ENCODE data around the gene EPSTI1. TPM values are rescaled to one million over a fixed set of nuclear protein-coding genes. Genes with fewer than 3 reads are reported as not detected.
A peak's percentile ranks its signal among the peaks of the same experiment; 100 is the strongest.

Gene EPSTI1
- total RNA-seq, 1 donor from 2014 or later, result 2.6 TPM

DNA sequence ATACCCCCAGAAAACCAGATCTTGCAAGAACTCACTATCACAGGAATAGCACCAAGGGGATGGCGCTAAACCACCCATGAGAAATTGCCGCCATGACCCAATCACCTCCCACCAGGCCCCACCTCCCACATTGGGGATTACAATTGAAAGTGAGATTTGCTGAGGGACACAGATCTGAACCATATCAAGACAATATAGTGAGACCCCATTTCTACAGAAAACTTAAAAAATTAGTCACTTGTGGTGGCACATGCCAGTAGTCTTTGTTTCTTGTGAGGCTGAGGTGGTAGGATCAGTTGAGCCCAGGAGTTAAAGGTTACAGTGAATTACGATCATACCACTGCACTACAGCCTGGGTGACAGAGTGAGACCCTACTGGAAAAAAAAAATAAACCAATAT is 41.0 kb upstream of the EPSTI1 start:
- no peak for DNase-seq
- H3K4me1 ChIP-seq, result peaks cover 72% of the 10 kb centered on the region
- H3K9me3 ChIP-seq (replicated peaks), result no peaks in the 10 kb centered on the region
- TF ChIP-seq, protein P1, sequence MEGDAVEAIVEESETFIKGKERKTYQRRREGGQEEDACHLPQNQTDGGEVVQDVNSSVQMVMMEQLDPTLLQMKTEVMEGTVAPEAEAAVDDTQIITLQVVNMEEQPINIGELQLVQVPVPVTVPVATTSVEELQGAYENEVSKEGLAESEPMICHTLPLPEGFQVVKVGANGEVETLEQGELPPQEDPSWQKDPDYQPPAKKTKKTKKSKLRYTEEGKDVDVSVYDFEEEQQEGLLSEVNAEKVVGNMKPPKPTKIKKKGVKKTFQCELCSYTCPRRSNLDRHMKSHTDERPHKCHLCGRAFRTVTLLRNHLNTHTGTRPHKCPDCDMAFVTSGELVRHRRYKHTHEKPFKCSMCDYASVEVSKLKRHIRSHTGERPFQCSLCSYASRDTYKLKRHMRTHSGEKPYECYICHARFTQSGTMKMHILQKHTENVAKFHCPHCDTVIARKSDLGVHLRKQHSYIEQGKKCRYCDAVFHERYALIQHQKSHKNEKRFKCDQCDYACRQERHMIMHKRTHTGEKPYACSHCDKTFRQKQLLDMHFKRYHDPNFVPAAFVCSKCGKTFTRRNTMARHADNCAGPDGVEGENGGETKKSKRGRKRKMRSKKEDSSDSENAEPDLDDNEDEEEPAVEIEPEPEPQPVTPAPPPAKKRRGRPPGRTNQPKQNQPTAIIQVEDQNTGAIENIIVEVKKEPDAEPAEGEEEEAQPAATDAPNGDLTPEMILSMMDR (IDR thresholded peaks at IDR 0.05; ENCODE audit: borderline replicate concordance), result no peak
- H3K27me3 ChIP-seq (ENCODE audit: low read depth), result no peaks in the 10 kb centered on the region
- H3K4me3 ChIP-seq, result no peak overlapping the region
- intact Hi-C loops (cut with micrococcal nuclease), result no loop called here
- H3K36me3 ChIP-seq, result peaks cover 8% of the 10 kb centered on the region
- H3K27ac ChIP-seq (replicated peaks), result no peak overlapping the region

DNA sequence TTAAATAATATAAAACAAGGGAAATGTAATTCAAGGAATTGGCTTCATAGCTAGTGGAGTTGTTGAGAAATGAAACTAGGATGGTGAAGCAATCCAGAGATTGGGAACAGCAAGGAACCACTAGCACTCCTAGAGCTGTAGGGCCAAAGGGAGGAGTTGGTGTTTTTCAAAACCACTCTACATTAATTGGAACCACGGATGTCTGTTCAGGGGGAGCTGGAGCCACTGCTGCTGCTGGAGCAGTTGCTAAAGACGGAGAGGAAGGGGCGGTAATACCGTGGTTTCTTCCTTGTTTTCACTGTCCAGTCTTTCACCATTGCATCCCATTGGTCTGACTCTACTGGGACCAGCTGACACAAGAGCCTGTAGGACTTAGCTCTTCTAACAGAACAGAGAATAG is 39.8 kb upstream of the EPSTI1 start:
- intact Hi-C loops (cut with micrococcal nuclease), result no loop called here
- H3K27me3 ChIP-seq (ENCODE audit: low read depth), result no peaks in the 10 kb centered on the region
- H3K4me3 ChIP-seq, result no peak overlapping the region
- H3K27ac ChIP-seq (replicated peaks), result no peak overlapping the region
- peaks cover 8% of the 10 kb centered on the region for H3K36me3 ChIP-seq
- H3K9me3 ChIP-seq (replicated peaks), result no peaks in the 10 kb centered on the region
- TF ChIP-seq, protein P1 (IDR thresholded peaks at IDR 0.05; ENCODE audit: borderline replicate concordance), result no peak
- no peak for DNase-seq
- H3K4me1 ChIP-seq, result peaks cover 71% of the 10 kb centered on the region

DNA sequence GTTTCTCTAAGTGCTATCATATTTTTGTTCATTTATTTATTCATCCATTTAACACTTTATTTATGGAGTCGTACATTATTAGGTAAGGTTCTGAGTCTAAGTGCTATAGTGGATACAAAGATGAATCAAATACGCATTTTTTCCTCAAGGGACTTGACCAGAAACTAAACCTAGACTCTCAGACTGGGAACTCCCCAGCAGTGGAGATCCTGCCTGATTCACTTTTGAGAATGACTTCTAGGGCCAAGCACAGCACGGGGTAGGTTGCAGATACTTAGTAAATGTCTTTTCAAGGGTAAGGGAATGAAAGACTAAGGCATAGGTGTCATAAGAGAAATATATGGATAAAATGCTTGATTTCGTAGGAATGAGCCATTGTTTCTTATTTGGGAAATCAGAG is 38.5 kb upstream of the EPSTI1 start:
- DNase-seq, result no peak
- no peaks in the 10 kb centered on the region for H3K9me3 ChIP-seq (replicated peaks)
- TF ChIP-seq, protein P1 (IDR thresholded peaks at IDR 0.05; ENCODE audit: borderline replicate concordance), result no peak
- H3K27me3 ChIP-seq (ENCODE audit: low read depth), result no peaks in the 10 kb centered on the region
- H3K36me3 ChIP-seq, result peaks cover 8% of the 10 kb centered on the region
- no peak overlapping the region for H3K4me3 ChIP-seq
- intact Hi-C loops (cut with micrococcal nuclease), result no loop called here
- no peak overlapping the region for H3K27ac ChIP-seq (replicated peaks)
- peaks cover 70% of the 10 kb centered on the region for H3K4me1 ChIP-seq

DNA sequence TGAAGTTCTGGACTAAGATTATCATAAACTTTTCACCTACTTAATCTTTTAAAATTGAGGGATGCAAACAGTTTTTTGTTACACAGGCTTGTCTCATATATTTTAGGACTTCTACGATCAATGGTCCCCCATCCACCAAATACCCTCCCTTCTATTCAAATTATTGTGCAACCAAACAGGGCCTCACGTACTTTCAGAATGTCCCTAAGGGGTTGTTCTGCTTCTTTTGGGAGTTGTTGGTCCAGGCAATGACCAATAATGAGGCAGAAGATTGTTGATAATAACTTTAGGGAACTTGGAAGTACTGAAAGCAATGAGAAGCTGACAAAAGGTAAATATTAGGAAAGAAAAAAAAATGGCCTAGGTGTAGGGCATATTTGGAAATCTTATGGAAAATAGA is 34.2 kb upstream of the EPSTI1 start:
- H3K9me3 ChIP-seq (replicated peaks), result no peaks in the 10 kb centered on the region
- H3K4me3 ChIP-seq, result no peak overlapping the region
- H3K4me1 ChIP-seq, result peaks cover 71% of the 10 kb centered on the region
- H3K36me3 ChIP-seq, result no peaks in the 10 kb centered on the region
- H3K27ac ChIP-seq (replicated peaks), result no peak overlapping the region
- TF ChIP-seq, protein P1 (IDR thresholded peaks at IDR 0.05; ENCODE audit: borderline replicate concordance), result no peak
- H3K27me3 ChIP-seq (ENCODE audit: low read depth), result no peaks in the 10 kb centered on the region
- intact Hi-C loops (cut with micrococcal nuclease), result no loop called here
- DNase-seq, result no peak

DNA sequence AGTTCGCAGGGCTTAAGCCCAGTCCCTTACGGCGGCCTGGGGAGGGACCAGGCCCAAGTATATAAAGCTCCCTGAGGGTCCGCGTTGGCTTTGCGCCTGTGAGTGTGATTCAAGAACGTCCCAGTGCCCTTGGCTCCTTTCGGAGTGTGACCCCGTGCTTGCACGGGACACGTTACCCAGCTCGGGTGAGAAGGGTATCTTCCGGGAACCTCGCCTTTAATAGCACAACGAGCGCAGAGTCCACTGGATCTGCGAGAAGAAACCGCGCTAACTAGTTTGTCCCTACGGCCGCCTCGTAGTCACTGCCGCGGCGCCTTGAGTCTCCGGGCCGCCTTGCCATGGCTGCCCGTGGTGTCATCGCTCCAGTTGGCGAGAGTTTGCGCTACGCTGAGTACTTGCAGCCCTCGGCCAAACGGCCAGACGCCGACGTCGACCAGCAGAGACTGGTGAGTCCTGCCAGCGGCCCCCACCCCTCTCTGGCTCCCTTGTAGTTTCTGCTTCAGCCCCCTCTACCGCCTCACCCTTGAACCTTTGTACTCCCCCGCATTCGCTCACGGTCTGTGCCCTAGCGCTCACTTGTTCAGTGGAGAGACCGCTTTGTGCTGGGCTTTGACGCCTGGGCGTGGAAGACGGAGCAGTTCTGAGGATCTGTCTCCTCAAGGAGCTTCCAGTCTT is 31.4 kb upstream of the EPSTI1 start, which contains the start of gene DNAJC15:
DNAJC15 (plus strand) TSS at position 298 of the 675 bp plus-strand sequence; CDS start at position 339, 41 bp downstream.
- Histone ChIP-seq H3K36me3 (no peaks in the 10 kb centered on the region), H3K9me3 (replicated peaks) (no peaks in the 10 kb centered on the region), H3K4me3 (peak within 1 kb of the TSS; percentile 76), H3K4me1 (peaks cover 47% of the 10 kb centered on the region), H3K27me3 (ENCODE audit: low read depth) (no peaks in the 10 kb centered on the region), H3K27ac (replicated peaks) (peak within 1 kb of the TSS; percentile 94)
- intact Hi-C loops (cut with micrococcal nuclease), result no loop called here
- peak; percentile 91 for DNase-seq
- TF ChIP-seq, protein P1 (IDR thresholded peaks at IDR 0.05; ENCODE audit: borderline replicate concordance), result peak; percentile 32

All from left ventricle myocardium inferior (tissue), 1 donor.